Skeletal muscle satellite cell (primary cell): ENCODE results near the gene RPL36AL.
A peak's percentile ranks its signal among the peaks of the same experiment; 100 is the strongest.
"Not testable (repeated sequence)": the region's sequence is repeated elsewhere in the genome, so short reads cannot be mapped to it uniquely, and the experiment has no call there.

Source experiments
- H3K27me3 ChIP-seq: 2 replicates; pipeline ENCODE4 v1.7.0; 2013; ENCODE audit warnings: low read length; ENCODE audit not compliant: control insufficient read depth, insufficient read depth
- H3K36me3 ChIP-seq: 2 replicates; pipeline ENCODE4 v1.7.0; 2013; ENCODE audit warnings: mild to moderate bottlenecking, control low read depth, low read length; ENCODE audit not compliant: insufficient read depth
- H3K4me1 ChIP-seq: 2 replicates; pipeline ENCODE4 v1.7.0; 2013; ENCODE audit warnings: low read length; ENCODE audit not compliant: control insufficient read depth, insufficient read depth
- H3K4me2 ChIP-seq: 2 replicates; pipeline ENCODE4 v1.7.0; 2013; ENCODE audit warnings: mild to moderate bottlenecking, low read length
- H3K4me3 ChIP-seq: 2 replicates; pipeline ENCODE4 v1.7.0; 2013; ENCODE audit warnings: low read length
- H3K9ac ChIP-seq: 2 replicates; pipeline ENCODE4 v1.7.0; 2013; ENCODE audit warnings: mild to moderate bottlenecking, low read depth, low read length, moderate library complexity
- H3K9me3 ChIP-seq: replicated peaks from 2 replicates; pipeline ENCODE4 v1.7.0; 2013; ENCODE audit warnings: mild to moderate bottlenecking, control low read depth, low read length

RPL36AL gene

DNA sequence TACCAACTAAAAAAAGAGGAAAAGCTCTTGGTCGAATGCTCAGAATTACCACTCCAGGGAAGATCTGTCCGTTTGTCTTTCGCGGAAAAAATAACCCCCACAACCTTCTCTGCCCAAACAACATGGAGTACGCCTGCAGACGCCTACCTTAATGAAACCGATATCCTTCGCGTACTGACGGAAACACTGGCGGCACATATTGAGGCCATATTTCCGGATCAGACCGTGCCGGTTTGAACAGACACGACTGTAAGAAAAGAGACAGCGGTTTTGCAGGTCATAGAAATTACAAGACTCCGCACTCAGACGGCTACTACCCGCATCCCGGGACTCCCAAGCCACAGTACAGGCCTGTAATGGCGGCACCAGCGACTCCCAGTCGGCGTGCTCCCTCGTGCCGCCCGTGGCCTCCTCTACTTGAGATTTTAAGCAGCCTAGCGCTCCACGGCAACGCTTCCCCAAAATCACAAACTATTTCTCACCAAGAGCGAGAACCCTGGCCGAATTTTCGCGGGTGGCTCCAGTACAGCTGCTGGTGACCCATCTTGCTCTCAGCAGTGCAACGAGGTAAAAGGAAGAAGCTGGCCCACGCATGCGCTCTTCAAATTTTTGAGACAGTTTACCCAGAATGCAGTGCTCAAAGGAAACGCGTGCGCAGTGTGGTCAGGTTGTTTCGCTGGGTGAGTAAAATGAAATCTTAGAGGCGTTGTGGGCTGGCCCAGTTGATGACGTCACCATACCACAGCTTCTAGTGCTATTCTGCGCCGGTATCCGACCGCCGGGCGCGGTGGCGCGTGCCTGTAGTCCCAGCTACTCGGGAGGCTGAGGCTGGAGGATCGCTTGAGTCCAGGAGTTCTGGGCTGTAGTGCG, 34.4 kb downstream of the RPL36AL start, which contains the start of gene RPS29:
Gene RPS29, minus strand, starts transcription at position 578 of the 870 bp plus-strand sequence. Its CDS starts 34 bp downstream, at position 544.
- Histone ChIP-seq H3K9me3 (no peaks in the 10 kb centered on the region), H3K4me2 (peak within 1 kb of the TSS; percentile 70), H3K9ac (peak within 1 kb of the TSS; percentile 95), H3K27me3 (no peaks in the 10 kb centered on the region), H3K36me3 (peaks cover 26% of the 10 kb centered on the region), H3K4me3 (peak within 1 kb of the TSS; percentile 85), H3K4me1 (peaks cover 10% of the 10 kb centered on the region)

DNA sequence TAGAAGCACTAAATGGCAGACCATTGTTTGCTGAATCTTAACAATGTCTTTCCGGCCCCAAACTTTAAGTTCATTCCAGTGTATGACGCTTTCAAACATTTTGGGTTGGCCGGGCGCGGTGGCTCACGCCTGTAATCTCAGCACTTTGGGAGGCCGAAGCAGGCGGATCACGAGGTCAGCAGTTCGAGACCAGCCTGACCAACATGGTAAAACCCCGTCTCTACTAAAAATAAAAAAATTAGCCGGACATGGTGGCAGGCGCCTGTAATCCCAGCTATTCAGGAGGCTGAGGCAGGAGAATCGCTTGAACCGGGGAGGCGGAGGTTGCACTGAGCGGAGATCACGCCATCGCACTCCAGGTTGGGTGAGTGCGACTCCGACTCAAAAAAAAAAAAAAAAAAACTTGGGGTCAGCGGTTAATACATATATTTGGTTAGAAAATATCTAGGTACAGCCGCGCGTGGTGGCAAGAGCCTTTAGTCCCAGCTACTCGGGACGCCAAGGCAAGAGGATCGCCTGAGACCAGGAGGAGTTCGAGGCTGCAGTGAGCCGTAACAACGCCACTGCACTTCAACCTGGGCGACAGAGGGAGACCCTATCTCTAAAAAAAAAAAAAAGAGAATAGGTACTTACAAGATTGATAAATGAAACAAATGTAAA, 35.3 kb downstream of the RPL36AL start:
- Histone ChIP-seq H3K4me3 (peak overlapping the region; percentile 85), H3K4me2 (peak overlapping the region; percentile 70), H3K9ac (peak overlapping the region; percentile 95), H3K36me3 (peaks cover 26% of the 10 kb centered on the region), H3K4me1 (peaks cover 10% of the 10 kb centered on the region)
- H3K27me3 ChIP-seq, H3K9me3 ChIP-seq: not testable (repeated sequence)

DNA sequence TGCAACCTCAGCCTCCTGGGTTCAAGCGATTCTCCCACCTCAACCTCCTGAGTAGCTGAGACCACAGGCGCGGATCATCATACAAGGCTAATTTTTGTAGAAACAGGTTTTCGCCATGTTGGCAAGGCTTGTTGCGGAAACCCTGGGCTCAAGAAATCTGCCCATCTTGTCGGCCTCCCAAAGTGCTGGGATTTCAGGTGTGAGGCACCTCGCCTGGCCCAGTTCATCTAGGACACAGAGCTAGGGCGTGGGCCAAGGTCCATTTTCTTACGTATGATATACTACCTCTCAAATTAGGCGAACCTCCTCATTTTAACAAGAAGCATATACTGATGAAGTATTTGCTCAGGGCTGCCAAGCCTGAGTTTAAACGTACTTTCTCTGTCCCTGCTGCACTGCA, 36.4 kb downstream of the RPL36AL start:
- Histone ChIP-seq H3K4me3 (peak overlapping the region; percentile 85), H3K4me2 (peak overlapping the region; percentile 70), H3K4me1 (peaks cover 10% of the 10 kb centered on the region), H3K27me3 (no peaks in the 10 kb centered on the region), H3K36me3 (peaks cover 31% of the 10 kb centered on the region), H3K9me3 (no peaks in the 10 kb centered on the region), H3K9ac (peak overlapping the region; percentile 95)

DNA sequence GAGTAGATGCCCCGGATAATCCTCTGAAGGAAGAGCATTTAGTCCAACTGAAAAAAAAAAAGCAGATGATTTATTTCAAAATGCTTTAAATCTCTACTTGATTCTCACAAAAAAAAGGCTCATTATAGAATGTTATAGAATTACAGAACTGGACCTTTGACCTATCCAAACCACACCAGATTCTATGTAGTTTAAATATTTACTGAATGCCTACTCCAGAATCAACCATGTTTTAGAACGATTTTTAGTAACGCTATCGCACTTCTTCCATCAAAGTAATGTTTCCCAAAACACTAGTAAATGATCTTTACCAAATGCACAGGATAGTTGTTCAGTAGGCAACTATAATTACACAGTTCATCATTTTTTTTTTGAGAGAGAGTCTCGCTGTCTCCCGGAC, 36.8 kb downstream of the RPL36AL start:
- H3K27me3 ChIP-seq = no peaks in the 10 kb centered on the region
- peak overlapping the region; percentile 85 for H3K4me3 ChIP-seq
- no peaks in the 10 kb centered on the region for H3K9me3 ChIP-seq
- H3K4me2 ChIP-seq = peak overlapping the region; percentile 70
- no peak overlapping the region for H3K9ac ChIP-seq
- peaks cover 10% of the 10 kb centered on the region for H3K4me1 ChIP-seq
- H3K36me3 ChIP-seq = peaks cover 31% of the 10 kb centered on the region

DNA sequence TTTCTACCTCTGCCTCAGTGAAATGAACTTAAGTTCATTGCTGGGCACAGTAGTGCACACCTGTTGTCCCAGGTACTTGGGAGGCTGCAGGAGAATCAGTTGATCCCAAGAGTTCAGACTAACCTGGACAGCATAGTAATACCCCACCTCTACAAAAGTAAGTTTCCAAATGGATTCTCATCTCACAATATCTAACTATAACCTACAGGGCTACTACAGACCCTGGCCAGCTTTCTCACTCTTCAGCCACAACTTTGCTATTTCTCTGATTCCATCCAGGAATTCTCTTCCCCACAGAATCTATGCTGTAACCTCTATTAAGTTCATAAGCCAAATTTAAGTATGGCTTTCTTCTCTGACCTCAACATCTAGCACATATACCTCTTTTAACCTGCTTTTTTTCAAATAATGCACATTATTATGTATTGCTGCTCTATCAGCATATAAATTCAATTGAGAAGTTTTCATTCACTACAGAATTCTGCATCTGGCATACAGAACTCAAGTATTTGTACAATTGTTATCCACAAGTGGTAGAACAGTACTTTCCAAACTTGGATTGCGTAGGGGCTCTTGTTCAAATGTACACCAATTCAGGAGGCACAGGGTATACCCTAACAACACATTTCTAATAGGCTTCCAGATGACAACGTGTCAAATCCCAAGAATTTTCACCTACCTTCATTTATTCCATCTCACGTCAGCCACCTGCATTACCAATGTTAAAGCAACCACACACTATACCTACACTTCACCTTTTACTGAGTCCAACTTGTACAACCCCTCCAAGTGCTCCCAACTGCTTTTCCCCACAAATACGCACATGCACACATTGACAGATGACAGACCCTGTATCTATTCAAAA, 38.1 kb downstream of the RPL36AL start:
- Histone ChIP-seq H3K27me3 (no peaks in the 10 kb centered on the region), H3K9me3 (no peaks in the 10 kb centered on the region), H3K4me1 (peaks cover 10% of the 10 kb centered on the region), H3K4me3 (no peak overlapping the region), H3K9ac (no peak overlapping the region), H3K4me2 (no peak overlapping the region), H3K36me3 (peaks cover 31% of the 10 kb centered on the region)

DNA sequence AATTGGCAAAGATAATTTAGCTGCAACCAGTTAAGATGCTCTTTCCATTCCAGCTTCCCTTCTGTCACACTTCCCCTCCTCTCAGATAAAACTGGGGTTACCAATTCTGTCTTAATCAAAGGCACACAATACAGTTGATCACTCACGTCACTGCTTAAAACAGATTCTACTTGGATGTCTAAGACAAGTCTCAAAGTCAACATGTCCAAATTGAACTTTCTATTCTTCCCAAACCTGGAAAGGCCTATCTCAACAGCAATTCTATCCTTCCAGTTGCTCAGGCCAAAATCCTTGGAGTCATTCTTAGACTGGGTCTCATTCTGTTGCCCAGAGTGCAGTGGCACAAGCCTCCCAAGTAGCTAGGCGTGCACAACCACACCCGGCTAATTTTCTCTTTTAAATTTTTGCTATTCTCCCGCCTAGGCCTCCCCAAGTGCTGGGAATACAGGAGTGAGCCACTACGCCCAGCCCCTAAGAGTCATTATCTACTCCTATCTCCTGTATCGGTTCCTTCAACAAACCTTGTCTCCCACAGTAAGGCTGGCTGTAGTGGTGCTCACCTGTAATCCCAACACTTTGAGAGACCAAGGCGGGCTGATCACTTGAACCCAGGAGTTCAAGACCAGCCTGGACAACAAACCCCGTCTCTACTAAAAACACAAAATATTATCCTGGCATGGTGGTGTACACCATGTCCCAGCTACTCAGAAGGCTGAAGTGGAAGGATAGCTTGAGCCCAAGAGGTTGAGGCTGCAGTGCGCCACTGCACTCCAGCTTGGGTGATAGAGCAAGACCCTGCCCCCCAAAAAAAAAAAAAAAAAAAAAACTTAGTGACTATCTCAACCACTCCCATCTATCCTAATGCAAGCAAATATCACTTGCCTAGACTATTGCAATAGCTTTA, 39.0 kb downstream of the RPL36AL start:
- Histone ChIP-seq H3K36me3 (peaks cover 31% of the 10 kb centered on the region), H3K4me1 (peaks cover 10% of the 10 kb centered on the region), H3K27me3 (no peaks in the 10 kb centered on the region), H3K9ac (no peak overlapping the region), H3K9me3 (no peaks in the 10 kb centered on the region), H3K4me3 (no peak overlapping the region), H3K4me2 (no peak overlapping the region)

DNA sequence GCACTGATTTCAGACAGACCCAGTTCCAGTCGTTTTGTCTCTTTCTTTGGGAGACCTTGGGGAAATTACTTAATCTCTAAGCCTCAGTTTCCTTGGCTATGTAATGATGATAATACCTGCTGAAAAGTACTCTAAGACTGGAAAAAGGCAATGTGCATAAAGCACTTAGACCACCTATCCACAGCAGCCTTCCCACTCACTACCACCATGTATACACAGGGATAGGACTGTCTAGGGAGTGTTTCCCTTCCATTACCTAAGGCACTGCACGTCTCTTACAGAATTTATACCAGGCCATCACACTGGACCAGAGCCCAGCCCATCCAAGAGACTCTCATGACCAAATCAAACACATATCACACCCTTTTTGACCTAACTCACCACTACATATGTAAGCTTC, 40.6 kb downstream of the RPL36AL start:
- Histone ChIP-seq H3K9me3 (no peaks in the 10 kb centered on the region), H3K4me3 (no peak overlapping the region), H3K27me3 (no peaks in the 10 kb centered on the region), H3K36me3 (peaks cover 40% of the 10 kb centered on the region), H3K4me1 (peaks cover 10% of the 10 kb centered on the region), H3K4me2 (no peak overlapping the region), H3K9ac (no peak overlapping the region)

DNA sequence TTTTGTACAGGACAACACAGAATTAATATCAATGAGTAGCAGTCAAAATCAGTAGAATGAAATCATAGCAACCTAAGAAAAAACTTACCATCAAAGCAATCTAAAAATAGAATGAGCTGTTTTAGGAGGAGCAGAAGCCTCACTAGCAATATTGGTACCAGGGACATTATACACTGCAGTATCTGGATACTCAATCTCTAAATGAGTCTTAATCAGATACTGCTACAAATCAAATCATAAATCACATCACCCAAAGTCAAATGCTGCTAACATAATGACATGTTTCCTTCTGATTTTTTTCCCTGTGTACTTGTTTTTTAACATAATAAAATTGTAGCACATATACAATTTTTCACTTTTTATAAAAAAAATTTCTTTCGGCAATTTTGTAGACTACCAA, 42.3 kb downstream of the RPL36AL start:
- Histone ChIP-seq H3K4me2 (no peak overlapping the region), H3K36me3 (peaks cover 36% of the 10 kb centered on the region), H3K27me3 (no peaks in the 10 kb centered on the region)

DNA sequence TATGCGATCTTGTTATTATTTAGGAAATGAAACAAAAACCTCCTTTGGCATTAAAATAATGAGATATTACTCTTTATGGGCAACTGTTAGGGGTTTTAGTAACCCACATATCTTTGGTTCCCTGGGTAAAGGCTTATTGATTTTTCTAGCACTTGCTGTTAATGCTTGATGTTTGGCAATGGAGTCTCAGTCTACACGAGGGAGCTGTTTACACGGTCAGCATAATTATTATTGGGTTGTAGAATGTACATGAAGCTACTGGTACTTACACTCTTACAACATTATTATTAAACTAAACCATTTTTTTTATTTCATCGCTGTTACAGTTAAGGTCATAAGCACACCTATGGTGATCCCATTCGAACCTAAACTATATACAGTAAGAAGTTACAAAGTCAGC, 46.4 kb downstream of the RPL36AL start:
- H3K36me3 ChIP-seq = peaks cover 24% of the 10 kb centered on the region
- no peaks in the 10 kb centered on the region for H3K9me3 ChIP-seq
- H3K4me3 ChIP-seq = no peak overlapping the region
- H3K27me3 ChIP-seq = no peaks in the 10 kb centered on the region
- H3K4me2 ChIP-seq = no peak overlapping the region
- H3K4me1 ChIP-seq = no peaks in the 10 kb centered on the region
- H3K9ac ChIP-seq = no peak overlapping the region

More for the DNA sequence above, 42.3 kb downstream of the RPL36AL start:
- Histone ChIP-seq H3K9ac (no peak overlapping the region), H3K4me3 (no peak overlapping the region), H3K9me3 (no peaks in the 10 kb centered on the region), H3K4me1 (no peaks in the 10 kb centered on the region)

DNA sequence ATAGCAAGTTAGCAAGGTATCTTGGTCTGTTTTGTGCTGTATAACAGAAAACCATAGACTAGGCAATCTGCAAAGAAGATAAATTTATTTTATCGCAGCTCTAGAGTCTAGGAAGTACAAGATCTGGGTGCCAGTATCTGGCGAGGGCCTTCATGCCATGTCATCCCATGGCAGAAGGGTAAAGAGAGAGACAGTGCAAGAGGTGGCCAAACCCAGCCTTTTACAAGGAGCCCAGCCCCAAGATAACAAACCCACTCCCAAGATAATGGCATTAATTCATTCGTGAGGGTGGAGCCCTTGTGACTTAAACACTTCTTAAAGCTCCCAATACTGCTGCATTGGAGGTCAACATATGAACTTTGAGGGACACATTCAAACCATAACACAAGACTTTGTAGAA, 51.1 kb downstream of the RPL36AL start:
- Histone ChIP-seq H3K9me3 (no peaks in the 10 kb centered on the region), H3K4me2 (no peak overlapping the region), H3K9ac (no peak overlapping the region), H3K36me3 (peaks cover 8% of the 10 kb centered on the region), H3K4me3 (no peak overlapping the region), H3K27me3 (no peaks in the 10 kb centered on the region), H3K4me1 (no peaks in the 10 kb centered on the region)
